Activated CD4-positive, alpha-beta T cell treated with anti-CD3 and anti-CD28 coated beads, Interleukin-10, Interleukin-2, amounts not matched to agents 100 ng/mL and 50 ng/mL, durations not matched to agents 16 hours and 8 hours (primary cell): ENCODE results near the gene PDXDC1.
"Not testable (repeated sequence)": the region's sequence is repeated elsewhere in the genome, so short reads cannot be mapped to it uniquely, and the experiment has no call there.

ENCODE experiments used
- DNase-seq: peaks from one replicate; pipeline ENCODE4 v3.0.0-alpha.2; 2020

The PDXDC1 gene

DNA sequence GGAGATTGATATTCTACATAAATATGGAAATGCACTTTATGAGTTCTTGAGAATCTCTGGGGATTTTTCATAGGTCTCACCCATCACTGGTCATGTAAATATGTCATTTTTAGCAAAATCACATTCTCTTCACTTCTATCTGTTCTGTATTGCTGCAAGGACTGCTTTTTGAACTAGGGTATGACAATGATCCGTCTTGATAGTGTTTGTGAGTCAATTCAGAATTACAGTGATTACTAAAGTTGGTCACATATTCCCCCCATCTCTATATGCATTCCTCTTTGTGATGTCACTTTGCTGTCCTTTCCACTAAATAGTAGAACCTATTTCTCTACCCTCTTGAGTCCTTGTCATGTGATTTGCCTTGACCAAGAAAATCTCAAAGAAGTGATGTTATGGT lies 206.1 kb downstream of the PDXDC1 start:
- DNase-seq = peak; percentile 25

GRCh38 chr16:15184000-15184399 lies 209.2 kb downstream of the PDXDC1 start:
- DNase-seq = not testable (repeated sequence)
